Activated CD4-positive, CD25-positive, alpha-beta regulatory T cell treated with anti-CD3 and anti-CD28 coated beads, Interleukin-2, amount 50 U/mL, for 72 hours (primary cell): ENCODE data around the gene FGF14.

Experiments used
- DNase-seq: peaks from one replicate; pipeline ENCODE4 v3.0.0; 2021

The FGF14 gene

DNA sequence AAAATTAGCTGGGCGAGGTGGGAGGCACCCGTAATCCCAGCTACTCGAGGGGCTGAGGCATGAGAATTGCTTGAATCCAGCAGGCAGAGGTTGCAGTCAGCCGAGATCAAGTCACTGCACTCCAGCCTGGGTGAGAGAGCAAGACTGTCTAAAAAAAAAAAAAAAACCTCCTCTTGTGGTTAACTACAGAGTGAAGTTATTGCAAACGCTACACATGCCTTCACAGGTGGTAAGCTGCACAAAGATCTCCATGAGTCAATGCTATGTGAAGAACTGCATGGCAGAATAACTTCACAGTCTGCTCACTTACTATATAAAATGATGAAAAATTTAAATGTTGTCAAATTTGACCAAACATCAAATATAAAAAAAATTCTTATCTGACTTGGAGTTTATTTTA, 436.8 kb downstream of the FGF14 start:
- DNase-seq = no peak

DNA sequence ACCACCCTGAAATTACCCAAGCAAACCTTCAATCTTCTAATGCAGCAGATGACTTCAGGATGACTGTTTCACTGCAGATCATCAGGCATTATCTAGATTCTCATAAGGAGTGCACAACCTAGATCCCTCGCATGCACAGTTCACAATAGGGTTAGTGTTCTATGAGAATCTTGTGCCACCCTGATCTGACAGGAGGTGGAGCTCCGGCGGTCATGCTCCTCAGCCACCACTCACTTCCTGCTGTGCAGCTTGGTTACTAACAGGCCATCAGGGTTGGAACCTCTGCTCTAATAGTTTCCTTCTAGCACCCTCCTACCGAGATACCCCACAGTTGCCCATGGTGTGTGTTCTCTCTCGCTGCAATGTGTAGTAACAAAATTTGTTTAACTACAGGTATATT, 442.8 kb downstream of the FGF14 start:
- DNase-seq = no peak

- no peak for DNase-seq
Observed at GRCh38 chr13:101955764-101956163, 446.1 kb downstream of the FGF14 start.

GRCh38 chr13:101951114-101951513, 450.7 kb downstream of the FGF14 start:
- no peak for DNase-seq

- DNase-seq = no peak
Observed at GRCh38 chr13:101949681-101950080, 452.2 kb downstream of the FGF14 start.

DNA sequence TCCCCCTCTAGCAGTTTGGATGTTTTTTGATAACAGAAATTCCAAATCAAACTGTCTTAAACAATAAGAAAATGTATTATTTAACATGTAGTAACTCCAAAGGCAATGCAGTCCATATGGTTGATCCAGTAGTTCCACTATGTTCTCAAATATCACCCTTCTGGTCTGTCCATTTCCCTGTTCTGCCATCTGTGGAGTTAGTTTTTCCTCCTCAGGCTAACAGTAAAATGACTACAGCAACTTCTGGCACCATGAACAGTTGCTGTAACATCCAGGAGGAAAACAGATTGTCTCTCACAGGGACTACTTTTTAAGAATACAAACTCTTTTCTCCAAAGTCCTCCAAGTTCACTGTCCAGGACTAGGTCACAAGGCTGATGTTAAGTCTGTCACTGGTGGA, 455.4 kb downstream of the FGF14 start:
- DNase-seq = no peak

GRCh38 chr13:101945435-101945834, 456.4 kb downstream of the FGF14 start:
- no peak for DNase-seq

- DNase-seq = no peak
Observed at GRCh38 chr13:101944521-101944920, 457.3 kb downstream of the FGF14 start.

- no peak for DNase-seq
Observed at GRCh38 chr13:101942535-101943157, 459.2 kb downstream of the FGF14 start.

DNA sequence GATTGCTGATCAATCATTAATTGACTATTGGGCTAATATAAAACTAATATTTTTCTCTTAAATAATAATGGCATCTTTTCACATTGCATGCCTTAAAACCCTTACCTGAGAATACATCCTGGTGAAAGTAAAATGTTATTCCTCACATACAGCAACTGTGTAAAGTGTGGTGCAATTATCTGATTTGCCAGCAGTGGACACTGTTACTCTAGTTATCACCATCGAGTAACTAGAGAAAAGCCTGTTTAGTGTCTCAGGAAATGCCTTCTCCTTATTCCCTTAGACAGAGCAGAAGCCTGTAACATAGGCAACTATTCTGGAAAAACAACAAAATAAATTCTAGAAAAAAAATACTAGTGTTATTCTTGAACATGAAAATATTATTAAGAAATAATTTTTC, 459.8 kb downstream of the FGF14 start:
- no peak for DNase-seq

DNA sequence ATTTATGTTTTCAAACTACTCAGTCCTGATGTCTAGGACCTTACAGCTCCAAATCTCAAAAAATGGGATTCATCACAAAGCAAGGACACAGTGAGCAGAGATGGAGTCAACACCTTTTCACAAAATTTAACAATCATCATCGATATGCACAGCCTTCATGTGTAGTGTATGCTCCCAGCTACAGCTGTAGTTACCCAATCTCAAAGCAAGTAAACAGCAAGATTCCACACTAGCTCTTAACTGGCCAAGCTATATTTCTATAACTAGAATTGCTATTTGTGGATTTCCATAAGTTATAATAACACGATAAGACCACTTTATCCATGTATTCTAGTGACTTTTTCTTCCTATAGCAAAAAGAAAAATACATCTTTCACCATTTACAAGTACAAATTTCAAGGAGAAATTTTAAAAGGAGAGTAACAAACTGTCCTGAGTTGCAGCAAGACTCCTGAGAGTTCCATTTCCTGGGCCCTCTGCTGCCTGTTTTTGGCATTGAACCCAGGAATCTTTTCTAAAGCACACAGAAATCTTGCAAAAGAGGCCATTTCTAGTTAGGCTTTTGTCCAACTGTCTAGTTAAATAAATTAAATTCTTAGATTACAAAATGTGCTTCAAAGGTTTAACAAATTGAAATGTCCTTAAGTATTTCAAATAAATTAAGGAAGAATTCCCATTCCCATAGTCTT, 460.6 kb downstream of the FGF14 start:
- no peak for DNase-seq

DNA sequence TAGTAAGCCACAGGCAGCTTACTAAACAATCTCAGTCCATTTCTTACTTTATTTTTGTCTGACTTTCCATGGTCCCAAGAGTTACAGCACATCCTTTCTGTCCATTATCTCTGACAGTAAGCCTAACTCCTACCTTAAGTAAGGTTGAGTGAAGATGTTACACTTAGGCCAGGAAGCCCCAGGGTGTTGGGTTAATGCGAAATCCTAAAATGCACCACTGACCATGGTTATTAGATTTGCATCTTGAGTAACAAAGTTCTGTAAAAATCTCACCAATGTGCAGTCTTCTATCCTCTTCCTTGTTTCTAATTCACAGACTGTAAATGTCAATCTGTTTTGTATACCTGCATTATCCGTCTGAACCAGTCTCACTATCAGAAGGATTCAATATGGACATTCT, 462.5 kb downstream of the FGF14 start:
- DNase-seq = no peak

GRCh38 chr13:101935828-101936227, 466.0 kb downstream of the FGF14 start:
- DNase-seq = no peak

GRCh38 chr13:101931186-101931585, 470.7 kb downstream of the FGF14 start:
- DNase-seq = no peak

GRCh38 chr13:101930331-101930730, 471.5 kb downstream of the FGF14 start:
- no peak for DNase-seq

DNA sequence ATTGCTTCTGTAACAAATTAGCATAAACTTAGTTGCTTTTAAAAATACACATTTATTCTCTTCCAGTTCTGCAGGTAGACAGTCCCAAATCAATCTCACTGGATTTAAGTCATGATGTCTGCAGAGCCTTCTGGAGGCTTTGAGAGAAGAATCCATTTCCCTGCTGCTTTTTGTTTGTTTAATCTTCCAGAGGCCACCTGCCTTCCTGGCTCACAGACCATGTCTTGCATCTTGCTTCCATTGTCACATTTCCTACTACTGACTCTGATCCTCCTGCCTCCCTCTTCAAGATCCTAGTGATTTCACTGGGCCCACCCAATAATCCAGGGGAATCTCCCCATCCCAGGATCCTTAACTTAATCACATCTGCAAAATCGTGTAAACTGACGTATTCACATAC, 476.1 kb downstream of the FGF14 start:
- DNase-seq = no peak

DNA sequence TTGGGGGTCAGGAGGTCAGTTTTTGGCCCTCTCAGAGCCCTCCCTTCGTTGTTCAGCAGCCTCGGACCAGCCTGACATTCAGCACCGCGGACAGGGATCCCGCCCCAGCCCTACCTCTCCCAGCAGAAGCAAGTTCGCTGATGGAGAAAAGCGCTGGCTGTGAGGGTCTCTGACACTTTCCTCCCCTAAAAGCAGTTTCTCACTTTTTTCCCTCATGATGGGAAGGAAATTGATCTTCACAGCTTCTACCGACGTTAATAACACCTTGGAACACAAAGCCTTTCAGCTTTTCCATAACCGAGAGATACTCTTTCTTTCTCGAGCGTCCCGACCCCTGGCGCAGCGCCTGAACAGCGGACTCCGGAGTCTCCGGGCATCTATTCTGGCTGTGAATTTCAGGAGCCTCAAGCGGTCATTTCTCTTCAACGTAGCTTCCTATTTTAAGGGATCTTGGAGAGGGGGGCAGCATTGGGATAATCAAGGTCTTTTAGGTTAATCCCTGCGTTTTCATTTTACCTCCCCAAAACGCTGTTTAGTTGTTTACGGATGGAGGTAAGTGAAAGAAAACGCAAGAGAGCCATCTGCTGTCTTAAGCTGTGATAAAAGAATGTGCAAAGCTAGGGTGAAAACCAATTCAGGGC, 482.2 kb downstream of the FGF14 start:
- DNase-seq = no peak

GRCh38 chr13:101917833-101918661, 483.8 kb downstream of the FGF14 start:
- DNase-seq = no peak

- DNase-seq = no peak
Observed at GRCh38 chr13:101917475-101917810, 484.4 kb downstream of the FGF14 start.

GRCh38 chr13:101916775-101917474, 484.9 kb downstream of the FGF14 start:
- no peak for DNase-seq

DNA sequence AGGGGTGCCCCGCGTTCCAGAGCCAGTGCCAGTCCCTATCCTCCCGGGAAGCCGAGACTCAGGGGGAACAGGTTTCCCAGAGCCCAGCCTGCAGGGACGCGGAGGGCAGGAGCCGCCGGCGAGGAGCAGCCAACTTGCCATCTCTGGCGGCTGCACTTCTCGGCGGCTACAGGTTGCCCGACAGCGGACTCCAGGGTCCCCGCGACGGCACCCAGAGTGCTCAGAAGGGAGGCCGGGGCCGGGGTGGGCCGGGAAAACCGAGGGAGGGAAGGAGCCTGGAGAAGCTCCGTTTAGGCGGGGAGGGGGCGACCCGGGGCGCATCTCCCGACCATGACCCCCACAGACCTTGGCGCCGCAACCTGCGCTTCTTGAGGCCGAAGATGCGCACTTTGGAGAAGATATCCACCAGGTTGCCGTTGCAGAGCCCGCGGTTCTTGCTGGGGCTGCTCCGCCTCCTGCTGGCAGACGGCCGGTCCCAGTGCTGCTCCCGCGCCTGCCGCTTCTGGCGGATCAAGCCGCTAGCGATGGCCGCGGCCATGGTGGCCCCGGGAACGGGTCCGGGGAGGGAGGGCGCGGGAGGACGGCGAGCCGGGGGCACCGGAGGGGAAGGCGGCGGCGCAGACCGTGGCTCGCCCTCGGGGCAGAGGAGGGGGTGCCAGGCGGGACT, 485.6 kb downstream of the FGF14 start:
- no peak for DNase-seq

GRCh38 chr13:101915755-101916107, 486.1 kb downstream of the FGF14 start:
- DNase-seq = no peak

- DNase-seq = no peak
Observed at GRCh38 chr13:101915331-101915730, 486.5 kb downstream of the FGF14 start.
